Endothelial cell (in vitro differentiated cells): ENCODE results near the gene CLEC2A. TPM values are rescaled to one million over a fixed set of nuclear protein-coding genes. Genes with fewer than 3 reads are reported as not detected.

ENCODE experiments used
- DNase-seq: peaks from one replicate; pipeline ENCODE4 v3.0.0; 2021; ENCODE audit warnings: low spot score
- H3K27ac Mint-ChIP-seq: one replicate; pipeline ENCODE4 v1.8.0; 2021; ENCODE audit warnings: mixed read lengths, inconsistent platforms; ENCODE audit not compliant: unreplicated experiment
- H3K27me3 Mint-ChIP-seq: one replicate; pipeline ENCODE4 v1.8.0; 2021; ENCODE audit warnings: mild to moderate bottlenecking, moderate library complexity, mixed read lengths, inconsistent platforms; ENCODE audit not compliant: unreplicated experiment
- H3K36me3 Mint-ChIP-seq: one replicate; pipeline ENCODE4 v1.8.0; 2021; ENCODE audit warnings: mild to moderate bottlenecking, low read depth, mixed read lengths, inconsistent platforms; ENCODE audit not compliant: unreplicated experiment
- H3K4me1 Mint-ChIP-seq: one replicate; pipeline ENCODE4 v1.8.0; 2021; ENCODE audit warnings: mild to moderate bottlenecking, mixed read lengths, inconsistent platforms; ENCODE audit not compliant: unreplicated experiment
- H3K4me3 Mint-ChIP-seq: one replicate; pipeline ENCODE4 v1.8.0; 2021; ENCODE audit warnings: mild to moderate bottlenecking, mixed read lengths, inconsistent platforms; ENCODE audit not compliant: unreplicated experiment
- H3K9me3 Mint-ChIP-seq: one replicate; pipeline ENCODE4 v1.8.0; 2021; ENCODE audit warnings: mixed read lengths, inconsistent platforms; ENCODE audit not compliant: unreplicated experiment
- total RNA-seq: library from RNA; stranded (reverse); fragmentation: NEBNext Ultra II Directional; extraction: Animal tissue kit (Norgen Biotek cat#: 25700); gene quantifications from one replicate; pipeline ENCODE4 v1.2.1, GENCODE V29; 2021; ENCODE audit not compliant: unreplicated experiment
- TF ChIP-seq, protein P1 (sequence below): fragments of 200-600 bp; sonication (generic); IDR thresholded peaks from one replicate; pipeline ENCODE4 v1.5.0; 2021; ENCODE audit warnings: antibody characterized with exemption; ENCODE audit not compliant: unreplicated experiment

Gene CLEC2A
- total RNA-seq, 1 donor from 2014 or later: not detected

DNA sequence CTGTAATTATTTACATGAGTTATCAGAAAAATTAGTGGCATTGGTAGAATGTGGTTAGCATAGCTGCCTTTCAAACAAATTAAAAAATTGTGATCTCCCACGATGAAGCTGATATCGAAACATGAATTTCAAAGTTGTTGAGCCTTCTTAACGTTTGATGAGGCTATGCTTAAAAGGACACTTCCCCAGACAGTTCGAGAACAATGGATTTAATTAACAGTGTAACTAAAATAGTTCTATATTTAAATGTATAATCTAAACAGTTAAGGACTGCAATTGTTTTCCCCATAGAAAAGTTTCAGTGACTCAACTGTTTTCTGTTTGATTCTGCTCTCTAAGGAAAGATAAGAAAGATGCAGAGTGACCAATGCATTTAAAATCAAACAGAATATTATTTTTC, 64.6 kb downstream of the CLEC2A start:
- H3K27ac Mint-ChIP-seq: no peak overlapping the region
- peaks cover 6% of the 10 kb centered on the region for H3K4me1 Mint-ChIP-seq
- H3K4me3 Mint-ChIP-seq: no peak overlapping the region
- H3K27me3 Mint-ChIP-seq: no peaks in the 10 kb centered on the region
- no peaks in the 10 kb centered on the region for H3K36me3 Mint-ChIP-seq
- H3K9me3 Mint-ChIP-seq: no peaks in the 10 kb centered on the region
- no peak for DNase-seq
- TF ChIP-seq, protein P1, sequence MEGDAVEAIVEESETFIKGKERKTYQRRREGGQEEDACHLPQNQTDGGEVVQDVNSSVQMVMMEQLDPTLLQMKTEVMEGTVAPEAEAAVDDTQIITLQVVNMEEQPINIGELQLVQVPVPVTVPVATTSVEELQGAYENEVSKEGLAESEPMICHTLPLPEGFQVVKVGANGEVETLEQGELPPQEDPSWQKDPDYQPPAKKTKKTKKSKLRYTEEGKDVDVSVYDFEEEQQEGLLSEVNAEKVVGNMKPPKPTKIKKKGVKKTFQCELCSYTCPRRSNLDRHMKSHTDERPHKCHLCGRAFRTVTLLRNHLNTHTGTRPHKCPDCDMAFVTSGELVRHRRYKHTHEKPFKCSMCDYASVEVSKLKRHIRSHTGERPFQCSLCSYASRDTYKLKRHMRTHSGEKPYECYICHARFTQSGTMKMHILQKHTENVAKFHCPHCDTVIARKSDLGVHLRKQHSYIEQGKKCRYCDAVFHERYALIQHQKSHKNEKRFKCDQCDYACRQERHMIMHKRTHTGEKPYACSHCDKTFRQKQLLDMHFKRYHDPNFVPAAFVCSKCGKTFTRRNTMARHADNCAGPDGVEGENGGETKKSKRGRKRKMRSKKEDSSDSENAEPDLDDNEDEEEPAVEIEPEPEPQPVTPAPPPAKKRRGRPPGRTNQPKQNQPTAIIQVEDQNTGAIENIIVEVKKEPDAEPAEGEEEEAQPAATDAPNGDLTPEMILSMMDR: no peak

DNA sequence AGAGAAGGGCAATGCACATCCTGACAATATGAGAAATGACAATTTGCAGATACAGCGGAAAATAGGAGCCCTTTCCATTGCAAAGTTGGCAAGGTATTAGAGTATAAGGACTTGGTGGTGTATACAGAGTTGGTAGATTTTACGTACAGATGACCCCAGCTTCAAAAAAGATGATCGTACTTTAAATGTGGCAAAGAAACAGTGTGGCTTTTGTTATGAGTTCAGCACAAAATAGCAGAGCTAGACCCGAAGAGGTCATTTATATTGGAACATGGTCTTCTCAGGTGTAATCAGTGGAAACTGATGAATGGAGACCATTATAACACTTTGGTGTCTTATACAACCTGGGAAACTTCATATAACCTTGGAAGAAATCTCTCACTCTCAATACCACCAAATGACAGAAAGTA, 65.3 kb downstream of the CLEC2A start:
- H3K27ac Mint-ChIP-seq: no peak overlapping the region
- H3K9me3 Mint-ChIP-seq: no peaks in the 10 kb centered on the region
- no peak for DNase-seq
- H3K4me3 Mint-ChIP-seq: no peak overlapping the region
- H3K27me3 Mint-ChIP-seq: no peaks in the 10 kb centered on the region
- TF ChIP-seq, protein P1: no peak
- no peaks in the 10 kb centered on the region for H3K36me3 Mint-ChIP-seq
- peaks cover 6% of the 10 kb centered on the region for H3K4me1 Mint-ChIP-seq

DNA sequence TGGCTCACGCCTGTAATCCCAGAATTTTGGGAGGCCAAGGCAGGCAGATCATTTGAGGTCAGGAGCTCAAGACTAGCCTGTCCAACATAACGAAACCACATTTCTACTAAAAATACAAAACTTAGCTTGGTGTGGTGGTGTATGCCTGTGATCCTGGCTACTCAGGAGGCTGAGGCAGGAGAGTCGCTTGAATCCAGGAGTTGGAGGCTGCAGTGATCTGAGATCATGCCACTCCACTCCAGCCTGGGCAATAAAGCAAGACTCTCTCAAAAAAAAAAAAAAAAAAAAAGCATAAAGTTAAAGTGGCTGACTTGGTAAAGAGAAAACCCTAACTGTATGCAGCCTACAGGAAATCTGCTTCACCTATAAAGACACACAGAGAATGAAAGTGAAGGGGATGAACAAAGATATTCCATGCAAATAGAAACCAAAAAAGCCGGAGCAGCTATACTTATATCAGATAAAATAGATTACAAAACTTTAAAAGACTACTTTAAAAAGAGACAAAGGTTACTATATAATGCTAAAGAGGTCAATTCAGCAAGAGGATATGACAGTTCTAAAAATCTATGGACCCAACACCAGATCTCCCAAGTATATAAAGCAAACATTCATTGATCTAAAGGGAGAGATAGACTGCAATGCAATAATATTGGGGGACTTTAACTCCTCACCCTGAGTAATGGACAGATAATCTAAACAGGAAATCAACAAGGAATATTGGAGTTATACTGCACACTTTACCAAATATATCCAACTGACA, 67.1 kb downstream of the CLEC2A start:
- TF ChIP-seq, protein P1: no peak
- peaks cover 6% of the 10 kb centered on the region for H3K4me1 Mint-ChIP-seq
- no peak for DNase-seq
- H3K9me3 Mint-ChIP-seq: no peaks in the 10 kb centered on the region
- no peaks in the 10 kb centered on the region for H3K27me3 Mint-ChIP-seq
- H3K36me3 Mint-ChIP-seq: no peaks in the 10 kb centered on the region
- H3K4me3 Mint-ChIP-seq: no peak overlapping the region
- H3K27ac Mint-ChIP-seq: no peak overlapping the region

Other genes starting within 250 kb of the CLEC2A start
- not detected for gene CLECL1, start 199.3 kb downstream of the CLEC2A start, total RNA-seq
- gene CD69, start 171.5 kb downstream of the CLEC2A start, total RNA-seq: 0.69 TPM
- not detected for gene KLRF1, start 104.9 kb downstream of the CLEC2A start, total RNA-seq
- not detected for gene CLEC2B, start 63.0 kb downstream of the CLEC2A start, total RNA-seq
- not detected for gene KLRF2, start 50.9 kb downstream of the CLEC2A start, total RNA-seq
- gene CLEC12A, start 39.0 kb upstream of the CLEC2A start, total RNA-seq: not detected
- not detected for gene CLEC1B, start 66.8 kb upstream of the CLEC2A start, total RNA-seq
- gene CLEC12B, start 78.3 kb upstream of the CLEC2A start, total RNA-seq: not detected
- gene CLEC9A, start 98.3 kb upstream of the CLEC2A start, total RNA-seq: not detected
- 29.3 TPM for gene CLEC1A, start 166.6 kb upstream of the CLEC2A start, total RNA-seq
- gene CLEC7A, start 197.8 kb upstream of the CLEC2A start, total RNA-seq: not detected
- gene OLR1, start 239.8 kb upstream of the CLEC2A start, total RNA-seq: not detected
- gene TMEM52B, start 246.7 kb upstream of the CLEC2A start, total RNA-seq: not detected